ENCODE data around the gene UTP3.
"Not testable (repeated sequence)": the region's sequence is repeated elsewhere in the genome, so short reads cannot be mapped to it uniquely, and the experiment has no call there.

UTP3 gene

DNA sequence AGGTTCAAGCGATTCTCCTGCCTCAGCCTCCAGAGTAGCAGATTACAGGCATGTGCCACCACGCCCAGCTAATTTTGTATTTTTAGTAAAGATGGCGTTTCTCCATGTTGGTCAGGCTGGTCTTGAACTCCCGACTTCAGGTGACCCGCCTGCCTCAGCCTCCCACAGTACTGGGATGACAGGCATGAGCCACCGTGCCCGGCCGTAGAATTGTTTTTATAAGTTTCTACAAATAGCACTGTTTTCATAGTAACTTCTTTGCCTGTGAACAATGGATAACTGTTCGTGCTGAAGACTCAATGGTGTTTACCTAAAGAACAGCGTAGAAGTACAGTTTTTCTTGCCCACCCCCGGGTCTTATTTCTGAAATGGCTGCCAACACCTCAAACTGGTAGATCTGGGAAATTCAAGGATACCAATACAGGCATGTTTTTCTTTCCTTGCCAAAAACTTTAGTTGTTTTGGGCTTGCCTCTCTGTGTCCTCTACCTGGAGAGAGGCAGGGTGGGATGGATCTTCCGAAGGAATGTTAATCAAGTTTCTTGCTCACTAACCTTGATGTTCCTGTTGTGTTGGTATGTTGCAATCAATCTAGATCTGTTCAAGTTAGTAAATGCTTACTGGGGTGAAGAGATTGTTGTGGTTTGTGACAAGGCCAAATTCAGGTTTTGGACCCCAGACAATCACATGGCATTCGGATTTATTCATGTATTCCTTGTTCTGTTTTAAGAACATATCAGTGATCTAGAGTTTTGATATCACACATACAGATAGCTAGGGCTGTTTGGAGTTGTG is 30.7 kb downstream of the UTP3 start:
- no peak for DNase-seq

DNA sequence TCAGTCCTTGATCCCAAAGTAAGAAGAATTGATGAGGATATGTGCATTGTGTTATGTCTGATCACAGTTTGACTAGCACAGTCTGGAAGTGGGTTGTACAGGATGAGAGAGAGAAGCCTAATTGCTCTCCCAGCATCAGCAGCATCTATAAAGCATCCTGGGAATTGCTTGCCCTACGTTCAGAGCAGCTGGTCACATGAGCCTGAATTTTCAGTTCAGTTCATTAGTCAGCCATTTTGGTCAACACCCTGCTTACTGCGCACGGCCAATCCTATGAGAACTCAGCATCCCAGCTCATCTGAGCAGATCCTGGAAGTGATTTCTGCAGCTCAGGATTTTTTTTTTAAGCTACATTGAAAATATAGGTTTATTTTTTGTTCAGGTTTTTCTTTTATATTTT is 33.4 kb downstream of the UTP3 start, which contains the start of gene RUFY3:
Gene RUFY3, plus strand, starts transcription at position 218 of the 400 bp plus-strand sequence. CDS start 610 bp downstream, outside the sequence.
- DNase-seq = no peak

DNA sequence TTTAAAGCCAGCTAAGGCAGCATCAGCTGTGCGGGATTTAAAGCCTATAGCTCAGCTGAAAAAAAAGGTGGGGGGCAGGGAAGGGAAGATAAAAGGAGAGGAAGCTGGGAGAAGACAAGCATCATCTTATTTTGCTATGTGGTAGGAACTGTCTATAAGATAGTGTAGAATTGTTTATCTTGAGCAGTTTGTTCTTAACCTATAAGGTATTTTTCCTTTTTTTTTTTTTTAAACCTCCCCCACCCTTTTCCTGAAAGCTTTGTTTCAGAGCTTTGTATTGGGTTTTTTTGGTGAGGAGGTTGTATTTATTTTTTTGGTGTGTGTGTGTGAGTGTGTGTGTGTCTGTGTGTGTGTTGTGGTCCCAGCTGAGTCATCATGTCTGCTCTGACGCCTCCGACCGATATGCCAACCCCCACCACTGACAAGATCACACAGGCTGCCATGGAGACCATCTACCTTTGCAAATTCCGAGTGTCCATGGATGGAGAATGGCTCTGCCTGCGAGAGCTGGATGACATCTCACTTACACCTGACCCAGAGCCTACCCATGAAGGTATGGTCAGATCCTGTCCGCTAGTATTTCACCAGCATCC is 34.0 kb downstream of the UTP3 start:
- DNase-seq = peak; percentile 55

GRCh38 chr4:70724463-70724862 is 36.1 kb downstream of the UTP3 start:
- no peak for DNase-seq

- DNase-seq = no peak
These were observed 37.3 kb downstream of the UTP3 start for GRCh38 chr4:70725633-70726032.

DNA sequence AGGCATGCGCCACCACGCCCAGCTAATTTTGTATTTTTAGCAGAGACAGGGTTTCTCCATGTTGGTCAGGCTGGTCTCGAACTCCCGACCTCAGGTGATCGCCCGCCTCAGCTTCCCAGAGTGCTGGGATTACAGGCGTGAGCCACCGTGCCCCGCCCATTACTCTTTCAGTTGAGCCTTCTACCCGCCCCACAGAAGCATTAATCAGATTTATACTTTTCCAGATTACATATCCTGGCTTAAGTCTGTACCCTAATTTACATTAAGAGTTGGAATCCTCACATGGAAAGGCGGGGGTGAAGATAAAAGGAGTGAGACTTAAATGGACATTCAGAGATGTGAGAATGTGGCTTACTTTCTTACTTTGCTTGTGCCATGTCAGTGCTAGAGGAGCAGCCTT is 38.2 kb downstream of the UTP3 start:
- not testable (repeated sequence) for DNase-seq

DNA sequence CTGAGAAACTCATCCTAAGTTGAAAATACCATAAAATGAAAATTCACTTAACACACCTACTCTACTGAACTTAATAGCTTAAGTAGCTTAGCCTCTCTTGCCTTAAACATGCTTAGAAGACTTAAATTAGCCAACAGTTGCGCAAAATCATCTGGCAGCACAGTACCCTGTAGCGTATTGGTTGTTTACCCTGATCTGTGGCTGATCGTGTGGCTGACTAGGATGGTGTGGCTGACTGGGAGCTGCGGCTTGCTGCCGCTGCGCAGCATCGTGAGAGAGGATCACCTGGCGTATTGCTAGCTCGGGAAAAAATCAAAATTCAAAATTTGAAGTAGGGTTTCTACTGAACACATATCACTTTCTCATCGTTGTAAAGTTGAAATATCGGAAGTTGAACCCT is 39.8 kb downstream of the UTP3 start:
- no peak for DNase-seq

GRCh38 chr4:70732878-70733277 is 44.5 kb downstream of the UTP3 start:
- DNase-seq = not testable (repeated sequence)

GRCh38 chr4:70734168-70734954 is 46.0 kb downstream of the UTP3 start:
- DNase-seq = peak; percentile 76

GRCh38 chr4:70734971-70735370 is 46.6 kb downstream of the UTP3 start:
- DNase-seq = peak; percentile 18

DNA sequence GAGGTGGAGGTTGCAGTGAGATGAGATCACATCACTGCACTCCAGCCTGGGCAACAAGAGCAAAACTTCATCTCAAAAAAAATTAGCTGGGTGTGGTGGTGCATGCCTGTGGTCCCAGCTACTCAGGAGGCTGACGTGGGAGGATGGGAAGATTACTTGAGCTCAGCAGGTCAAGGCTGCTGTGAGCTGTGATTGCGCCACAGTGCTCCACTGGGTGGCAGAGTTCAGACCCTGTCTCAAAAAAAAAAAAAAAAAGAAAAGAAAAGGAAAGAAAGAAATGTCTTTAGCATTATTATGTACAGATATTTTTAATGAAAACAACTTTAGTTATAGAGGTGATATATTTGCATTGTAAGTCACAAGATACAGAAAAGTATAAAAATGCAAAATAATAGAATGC is 47.6 kb downstream of the UTP3 start:
- DNase-seq = peak; percentile 42

DNA sequence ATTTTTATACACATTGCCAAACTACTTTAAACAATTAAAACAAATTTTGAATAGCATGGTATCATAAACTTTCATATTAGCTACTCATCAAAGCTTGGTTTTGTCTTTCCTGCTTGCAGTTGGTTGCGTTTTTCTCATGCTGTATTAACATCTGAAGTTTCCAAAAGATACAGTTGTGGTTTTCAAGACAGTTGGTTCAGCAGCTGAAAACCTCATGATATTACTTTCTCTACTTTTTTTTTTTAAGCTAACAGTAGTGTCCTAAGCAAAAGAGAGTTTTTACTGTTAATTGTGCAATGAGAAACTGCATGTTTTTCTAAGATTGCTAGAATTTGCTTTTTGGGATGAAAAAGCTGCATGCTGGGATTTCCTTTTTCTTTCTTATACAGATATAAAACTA is 48.7 kb downstream of the UTP3 start:
- peak; percentile 27 for DNase-seq

DNA sequence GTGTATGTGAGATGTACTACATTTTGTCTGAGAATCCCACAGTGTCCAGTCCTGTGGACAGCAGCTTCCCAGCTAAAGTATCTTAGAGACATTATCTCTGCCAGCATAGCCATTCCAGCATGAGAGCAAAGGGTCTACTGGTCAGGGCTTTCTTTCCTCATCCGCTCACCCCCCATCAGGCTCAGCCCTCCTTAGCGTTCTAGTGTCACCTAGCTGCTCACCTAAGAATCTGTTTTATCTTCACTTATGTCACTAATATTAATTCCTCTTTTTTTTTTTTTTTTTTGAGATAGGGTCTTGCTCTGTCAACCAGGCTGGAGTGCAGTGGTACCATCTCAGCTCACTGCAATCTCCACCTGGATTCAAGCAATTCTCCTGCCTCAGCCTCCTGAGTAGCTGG is 49.1 kb downstream of the UTP3 start:
- no peak for DNase-seq

DNA sequence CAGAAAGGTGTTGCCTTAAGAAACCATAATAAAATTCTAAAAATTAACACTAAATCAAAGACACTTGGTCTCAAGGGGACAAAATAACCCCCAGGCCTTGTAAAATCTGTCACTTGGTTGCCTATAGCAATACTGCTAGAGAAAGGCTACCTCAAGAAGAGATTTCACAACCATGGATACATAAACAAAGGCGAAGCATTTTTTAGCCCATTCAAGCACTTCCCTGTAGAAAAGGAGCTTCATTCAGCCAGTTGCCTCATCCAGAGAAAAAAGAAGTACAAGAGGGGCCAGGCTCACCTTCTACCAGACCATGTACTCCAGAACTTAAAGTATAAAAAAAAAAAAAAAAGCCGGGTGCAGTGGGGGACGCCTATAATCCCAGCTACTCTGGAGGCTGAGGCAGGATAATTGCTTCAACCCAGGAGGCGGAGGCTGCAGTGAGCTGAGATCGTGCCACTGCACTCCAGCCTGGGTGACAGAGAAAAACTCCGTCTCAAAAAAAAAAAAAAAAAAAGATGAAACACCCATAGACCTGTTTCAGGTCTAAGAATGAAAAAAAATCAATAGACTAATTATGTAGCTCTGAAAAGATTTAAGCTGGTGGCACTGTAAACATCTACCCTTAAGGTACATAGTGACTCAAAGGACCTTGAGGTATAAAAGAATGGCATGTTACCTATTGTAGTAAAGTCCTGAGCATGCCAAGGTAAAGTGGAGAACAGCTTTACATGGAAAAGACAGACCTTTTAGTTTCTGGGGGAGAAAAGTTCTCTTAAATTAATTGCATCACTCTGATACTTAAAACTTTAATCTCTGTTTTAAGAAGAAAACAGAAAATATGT is 51.4 kb downstream of the UTP3 start:
- no peak for DNase-seq

All from CD4-positive, alpha-beta T cell treated with Interleukin-17A for 1 hour (primary cell).